ENCODE measurements around the gene LBH.

Gene LBH

GRCh38 chr2:30217644-30218337 is 13.5 kb upstream of the LBH start:
- peak; percentile 94 for DNase-seq

- DNase-seq, result no peak
These were observed 13.0 kb upstream of the LBH start for GRCh38 chr2:30218338-30218713.

GRCh38 chr2:30218814-30219213 is 12.5 kb upstream of the LBH start:
- peak; percentile 24 for DNase-seq

- no peak for DNase-seq
These were observed 11.2 kb upstream of the LBH start for GRCh38 chr2:30219886-30220875.

- no peak for DNase-seq
These were observed 9.8 kb upstream of the LBH start for GRCh38 chr2:30221531-30221930.

GRCh38 chr2:30222031-30222430 is 9.3 kb upstream of the LBH start:
- DNase-seq, result no peak

GRCh38 chr2:30222636-30223360 is 8.5 kb upstream of the LBH start:
- no peak for DNase-seq

- DNase-seq, result no peak
These were observed 7.9 kb upstream of the LBH start for GRCh38 chr2:30223413-30223874.

GRCh38 chr2:30224151-30224550 is 7.2 kb upstream of the LBH start:
- no peak for DNase-seq

- DNase-seq, result no peak
These were observed 6.1 kb upstream of the LBH start for GRCh38 chr2:30225131-30225762.

GRCh38 chr2:30226144-30227032 is 4.9 kb upstream of the LBH start:
- DNase-seq, result no peak

- no peak for DNase-seq
These were observed 1.7 kb upstream of the LBH start for GRCh38 chr2:30229596-30229995.

GRCh38 chr2:30230497-30231211 is 680 bp upstream of the LBH start:
- no peak for DNase-seq

- peak; percentile 64 for DNase-seq
These were observed 864 bp downstream of the LBH start for GRCh38 chr2:30231996-30232800.

- DNase-seq, result peak; percentile 27
These were observed 1.4 kb downstream of the LBH start for GRCh38 chr2:30232801-30233130.

- DNase-seq, result no peak
These were observed 2.1 kb downstream of the LBH start for GRCh38 chr2:30233271-30234009.

- peak; percentile 3 for DNase-seq
These were observed 3.0 kb downstream of the LBH start for GRCh38 chr2:30234180-30234971.

- no peak for DNase-seq
These were observed 3.8 kb downstream of the LBH start for GRCh38 chr2:30235008-30235655.
